Measurements from ENCODE around the gene USB1.
"Not testable (repeated sequence)": the region's sequence is repeated elsewhere in the genome, so short reads cannot be mapped to it uniquely, and the experiment has no call there.

Gene USB1

DNA sequence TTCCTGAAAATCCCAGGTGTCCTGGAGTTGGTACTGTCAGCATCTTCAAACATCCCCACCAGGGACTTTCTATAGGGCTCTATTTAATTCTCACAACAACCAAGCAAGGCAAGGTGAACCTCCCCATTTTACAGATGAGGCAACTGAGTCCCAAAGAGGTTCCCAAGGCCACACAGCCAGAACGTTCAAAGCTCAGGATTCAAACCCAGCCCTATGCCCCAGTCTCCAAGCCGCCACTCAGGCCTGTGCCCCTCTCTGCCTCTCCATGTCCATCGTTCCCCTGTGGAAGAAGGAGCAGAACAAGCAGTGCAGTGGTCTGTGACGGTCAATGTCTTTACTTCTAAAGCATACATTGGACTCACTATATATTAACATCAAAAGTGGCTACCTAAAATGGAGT lies 6.8 kb upstream of the USB1 start:
- DNase-seq (ENCODE audit: low read depth, low spot score), result no peak

DNA sequence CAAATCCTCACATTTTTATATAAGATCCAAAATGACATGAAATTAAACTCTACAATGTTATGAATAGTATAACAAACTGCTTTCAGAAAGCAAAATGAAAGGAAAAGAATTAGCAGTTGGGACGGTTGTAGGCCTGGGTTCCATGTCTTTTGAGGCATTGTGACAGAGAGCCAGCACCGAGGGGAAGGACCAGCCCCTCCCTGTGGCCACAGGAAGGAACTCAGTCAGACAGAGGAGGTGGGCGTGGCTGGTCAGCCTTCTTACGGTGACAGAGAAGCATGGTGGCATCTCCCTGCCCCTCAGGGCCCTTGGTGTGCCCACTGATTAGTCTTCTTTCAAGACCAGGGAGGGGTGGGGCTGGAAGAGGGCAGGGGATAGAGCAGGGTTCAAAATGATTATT lies 6.4 kb upstream of the USB1 start:
- no peak for DNase-seq (ENCODE audit: low read depth, low spot score)

DNA sequence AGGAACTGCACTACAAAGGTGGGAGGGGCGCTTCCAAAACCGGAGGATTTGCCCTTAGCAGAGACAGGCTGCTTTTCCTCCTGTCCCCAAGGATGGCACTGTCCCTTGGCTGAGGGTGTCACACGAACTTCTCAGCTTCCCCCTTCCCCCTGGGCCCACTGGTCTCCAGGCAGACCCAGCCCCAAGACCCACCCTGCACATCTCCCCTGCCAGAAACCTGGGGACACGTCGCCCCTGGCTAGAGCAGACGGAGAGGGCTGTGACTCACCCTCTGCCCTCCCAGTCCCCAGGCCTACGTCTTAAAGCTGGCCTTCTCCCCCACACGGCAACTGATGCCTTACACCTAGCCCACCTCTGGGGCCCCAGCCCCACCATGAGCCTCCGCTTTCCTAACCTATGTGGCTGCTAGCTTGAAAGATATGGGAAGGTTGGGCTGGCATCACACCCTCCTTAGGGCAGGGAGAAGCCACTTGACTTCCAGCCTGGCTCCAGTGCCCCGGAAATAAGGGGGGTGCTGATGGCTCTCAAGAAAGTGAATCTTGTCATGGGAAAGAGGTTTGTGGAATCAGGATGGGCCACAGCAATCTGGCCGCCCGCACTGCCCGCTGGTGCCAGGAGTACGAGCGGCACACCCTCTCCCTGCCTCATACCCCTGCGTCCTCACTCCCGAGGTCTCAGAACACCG lies 5.3 kb upstream of the USB1 start:
- DNase-seq (ENCODE audit: low read depth, low spot score), result no peak

DNA sequence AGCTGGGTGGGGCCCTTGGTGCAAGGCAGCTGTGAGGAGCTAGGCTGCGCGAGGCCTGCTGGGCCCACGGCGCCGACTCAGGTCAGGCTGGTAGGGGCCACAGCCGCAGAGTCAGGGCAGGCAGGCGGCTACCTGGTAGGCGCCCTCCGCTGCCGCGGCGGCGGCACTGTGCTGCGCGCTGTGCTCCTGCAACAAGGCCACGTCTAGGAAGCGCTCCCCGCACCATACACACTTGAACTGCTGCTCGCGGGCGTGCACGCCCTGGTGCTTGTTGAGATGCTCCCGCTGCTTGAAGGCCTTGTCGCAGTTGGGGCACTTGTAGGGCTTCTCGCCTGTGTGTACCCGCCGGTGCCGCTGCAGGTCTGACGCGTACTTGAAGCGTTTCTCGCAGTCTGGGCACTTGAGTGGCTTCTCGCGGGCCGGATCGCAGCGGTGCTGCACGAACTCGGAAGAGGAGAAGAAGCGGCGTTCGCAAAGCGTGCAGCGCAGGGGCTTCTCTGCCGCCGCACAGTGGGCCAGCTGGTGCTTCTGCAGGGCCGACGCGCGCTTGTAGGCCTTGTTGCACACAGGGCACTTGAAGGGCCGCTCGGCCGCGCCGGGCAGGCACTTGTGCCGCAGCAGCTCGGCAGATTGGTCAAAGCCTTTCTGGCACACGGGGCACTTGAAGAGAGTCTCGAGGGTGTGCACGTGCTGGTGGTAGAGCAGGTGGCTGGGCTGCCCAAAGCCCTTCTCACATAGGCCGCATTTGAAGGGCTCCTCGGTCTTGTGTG lies 4.6 kb upstream of the USB1 start:
- no peak for DNase-seq (ENCODE audit: low read depth, low spot score)

DNA sequence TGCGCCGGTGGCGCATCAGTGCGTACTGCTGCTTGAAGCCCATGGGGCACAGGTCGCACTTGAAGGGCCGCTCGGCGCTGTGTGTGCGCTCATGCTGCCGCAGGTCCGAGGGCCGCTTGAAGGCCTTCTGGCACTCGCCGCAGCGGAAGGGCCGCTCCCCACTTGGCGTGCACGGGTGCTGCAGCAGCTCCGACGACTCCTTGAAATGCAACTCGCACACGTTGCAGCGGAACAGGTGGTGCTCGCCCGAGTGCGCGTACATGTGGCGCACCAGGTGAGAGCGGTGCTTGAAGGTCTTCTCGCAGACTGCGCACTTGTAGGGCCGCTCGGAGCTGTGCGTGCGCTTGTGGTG lies 4.1 kb upstream of the USB1 start:
- DNase-seq (ENCODE audit: low read depth, low spot score), result no peak

DNA sequence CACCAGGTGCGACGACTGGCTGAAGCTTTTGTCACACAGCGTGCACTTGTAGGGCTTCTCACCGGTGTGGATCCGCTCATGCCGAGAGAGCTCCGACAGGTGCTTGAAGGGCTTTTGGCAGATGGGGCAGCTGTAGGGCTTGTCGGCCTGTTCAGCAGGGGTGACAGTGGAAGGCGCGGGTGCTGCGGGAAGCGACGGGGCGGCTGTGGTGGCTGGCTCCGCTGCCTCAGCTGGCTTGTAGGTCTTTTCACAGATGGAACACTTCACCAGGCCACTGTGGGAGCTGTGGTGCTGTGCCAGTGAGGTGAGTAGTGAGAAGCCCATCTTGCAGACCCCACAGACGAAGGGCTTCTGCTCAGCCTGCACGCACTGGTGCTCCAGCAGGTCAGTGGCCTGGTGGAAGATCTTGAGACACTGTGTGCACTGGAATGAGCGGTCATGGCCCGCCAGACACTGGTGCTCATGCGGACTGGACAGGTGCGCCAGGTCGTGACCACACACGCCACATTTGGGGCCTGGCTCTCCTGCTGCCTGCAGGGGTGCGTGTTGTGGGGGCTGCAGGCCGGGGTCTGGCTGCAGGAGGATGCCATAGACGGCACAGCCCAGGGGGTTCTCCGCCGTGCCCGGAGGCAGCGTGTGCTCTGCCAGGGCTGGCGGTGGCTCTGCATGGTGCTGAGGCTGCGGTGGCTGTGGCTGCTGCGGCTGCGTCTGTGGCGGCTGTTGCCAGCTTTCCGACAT lies 3.5 kb upstream of the USB1 start:
- DNase-seq (ENCODE audit: low read depth, low spot score), result no peak

DNA sequence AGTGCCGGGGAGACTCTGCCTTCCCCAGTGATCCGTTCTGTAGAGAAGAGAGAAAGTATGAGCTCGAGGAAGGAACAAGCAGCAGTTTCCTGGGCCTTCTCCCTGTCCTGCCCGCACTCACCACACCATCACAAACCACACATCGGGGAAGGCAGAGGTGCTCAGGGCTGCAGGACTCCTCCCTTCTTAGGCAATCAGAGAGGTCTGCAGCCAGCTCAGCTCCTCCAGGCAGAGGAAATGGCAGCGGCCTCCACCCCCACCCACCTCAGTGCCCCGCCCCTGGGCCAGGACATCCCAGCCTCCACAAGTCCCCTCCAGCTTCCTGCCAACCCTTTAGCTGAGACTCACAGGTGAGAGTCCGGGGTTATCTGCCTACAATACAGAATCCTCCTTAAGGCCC lies 2.7 kb upstream of the USB1 start:
- no peak for DNase-seq (ENCODE audit: low read depth, low spot score)

DNA sequence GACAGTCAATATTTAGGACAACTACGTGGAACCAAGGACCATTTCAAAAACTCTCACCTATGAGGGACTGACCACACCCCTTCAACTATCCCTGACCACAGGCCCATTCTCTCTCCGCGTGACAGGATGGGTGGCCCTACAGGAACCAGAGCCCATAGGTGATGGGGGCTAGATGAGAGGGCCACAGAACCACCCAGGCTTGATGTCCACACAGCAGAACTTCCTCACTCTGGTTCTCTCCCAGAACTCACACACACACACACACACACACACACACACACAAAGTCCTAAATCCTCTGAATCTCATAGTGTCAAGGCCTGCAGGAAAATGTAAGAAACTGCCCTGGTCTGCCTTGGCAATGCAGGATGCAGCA lies 2.2 kb upstream of the USB1 start:
- no peak for DNase-seq (ENCODE audit: low read depth, low spot score)

DNA sequence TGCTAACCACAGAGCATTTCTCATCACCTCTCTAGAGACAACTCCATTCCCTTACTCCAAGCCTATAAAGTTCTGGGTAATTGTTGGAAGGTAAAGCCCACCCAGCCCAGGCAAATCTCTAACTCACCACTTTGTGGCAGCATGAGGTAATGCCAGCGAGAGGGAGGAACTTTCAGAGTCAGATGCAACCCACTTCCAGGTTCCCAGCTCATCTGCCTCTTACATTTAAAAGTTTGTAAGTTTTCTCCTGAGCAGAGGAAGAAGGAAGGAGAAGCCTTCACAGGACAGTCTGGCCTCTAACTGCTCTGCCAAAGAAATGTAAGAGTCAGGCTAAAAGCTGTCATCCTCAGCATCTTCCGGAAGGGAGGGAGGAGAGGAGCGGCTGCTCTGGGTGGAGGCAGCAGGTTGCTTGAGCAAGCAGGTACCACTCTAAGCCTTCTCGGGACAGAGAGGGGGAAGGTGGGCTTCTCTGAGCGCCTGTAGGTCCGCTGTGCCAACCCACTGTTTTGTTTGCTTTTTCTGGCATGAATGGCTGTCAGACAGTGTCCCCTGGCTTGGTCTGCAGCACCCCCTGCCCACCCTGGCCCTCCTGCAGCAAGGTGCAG lies 1.7 kb upstream of the USB1 start:
- no peak for DNase-seq (ENCODE audit: low read depth, low spot score)

DNA sequence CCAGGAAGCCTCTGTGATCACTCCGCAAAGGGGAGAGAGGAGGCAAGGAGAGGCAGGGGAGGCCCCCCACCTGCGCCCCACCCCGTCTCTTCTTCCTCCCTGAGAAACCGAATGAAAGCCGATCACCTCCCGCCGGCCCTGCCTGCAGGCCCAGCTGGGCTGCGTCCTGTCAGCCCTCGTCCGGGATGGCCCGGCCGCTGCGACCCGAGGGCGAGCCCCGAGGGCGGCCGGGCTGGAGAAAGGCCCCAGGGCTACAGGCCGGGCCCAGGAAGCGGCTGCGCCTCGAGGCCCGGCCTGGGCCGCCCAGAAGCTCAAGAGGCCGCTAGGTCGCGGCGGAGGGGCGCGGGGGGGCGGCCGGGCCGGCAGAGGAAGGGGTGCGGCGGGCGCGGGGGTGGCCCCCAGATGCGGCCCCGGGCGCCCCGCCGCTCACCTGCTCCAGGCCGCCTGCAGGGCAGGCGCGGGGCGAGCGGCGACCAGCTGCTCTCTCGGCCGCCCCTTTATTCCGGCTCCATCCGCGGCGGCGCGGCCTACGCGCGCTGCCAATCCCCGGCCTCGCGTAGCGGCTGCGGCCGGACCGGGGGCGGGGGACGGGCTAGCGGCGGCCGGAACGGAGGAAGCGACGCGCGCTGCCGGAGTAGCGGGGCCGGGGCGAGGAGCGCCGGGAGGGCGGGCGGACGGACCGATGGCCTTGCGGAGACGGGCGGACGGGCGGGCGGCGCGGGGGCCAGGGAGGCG lies 1.1 kb upstream of the USB1 start, which contains the start of gene ZNF319:
TSS of gene ZNF319 (minus strand) at position 702 of the 735 bp plus-strand sequence. CDS start 2,407 bp downstream, outside the sequence.
- no peak for DNase-seq (ENCODE audit: low read depth, low spot score)

DNA sequence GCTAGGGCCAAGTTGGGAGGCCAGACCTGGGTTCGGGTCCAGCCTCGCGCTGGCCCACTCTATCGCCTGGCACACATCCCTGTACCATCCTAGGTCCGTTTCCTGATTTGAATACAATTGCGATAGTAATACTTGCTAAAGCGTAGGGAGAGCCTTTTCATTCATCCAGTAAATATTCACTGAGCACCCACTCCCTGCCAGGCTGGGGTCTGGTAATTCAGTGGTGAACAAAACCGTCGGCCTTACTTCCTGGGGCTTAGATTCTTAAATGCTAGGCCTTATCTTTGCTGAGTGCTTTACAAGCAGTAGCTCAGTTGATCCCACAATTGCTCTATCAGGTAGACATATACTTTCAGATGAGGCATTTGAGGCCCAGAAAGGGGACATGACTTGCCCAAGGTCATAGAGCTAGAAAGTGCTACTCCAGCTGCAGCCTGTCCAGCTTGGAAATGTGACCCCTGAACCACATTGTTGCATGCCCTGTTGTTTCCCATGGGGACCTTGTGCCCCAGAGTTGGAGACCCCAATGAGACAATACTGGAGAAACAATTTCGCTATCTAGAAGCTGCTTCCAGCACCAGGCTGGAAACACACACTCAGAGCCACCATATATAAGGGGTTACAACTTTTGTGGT lies 691 bp downstream of the USB1 start:
- DNase-seq (ENCODE audit: low read depth, low spot score), result no peak

DNA sequence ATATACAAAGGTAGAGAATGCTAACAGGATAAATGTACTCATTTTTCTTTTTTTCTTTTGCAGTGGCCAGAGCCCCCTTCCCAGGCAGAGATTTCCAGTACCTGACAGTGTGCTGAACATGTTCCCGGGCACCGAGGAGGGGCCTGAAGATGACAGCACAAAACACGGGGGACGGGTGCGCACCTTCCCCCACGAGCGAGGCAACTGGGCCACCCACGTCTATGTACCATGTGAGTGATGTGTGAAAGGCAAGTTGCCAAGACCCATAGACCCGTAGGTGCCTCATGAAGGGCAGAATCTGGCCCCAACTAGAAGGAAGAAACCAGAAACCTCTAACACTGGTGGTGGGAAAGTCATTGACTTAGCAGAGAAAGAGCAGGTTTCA lies 1.2 kb downstream of the USB1 start:
- DNase-seq (ENCODE audit: low read depth, low spot score), result no peak

DNA sequence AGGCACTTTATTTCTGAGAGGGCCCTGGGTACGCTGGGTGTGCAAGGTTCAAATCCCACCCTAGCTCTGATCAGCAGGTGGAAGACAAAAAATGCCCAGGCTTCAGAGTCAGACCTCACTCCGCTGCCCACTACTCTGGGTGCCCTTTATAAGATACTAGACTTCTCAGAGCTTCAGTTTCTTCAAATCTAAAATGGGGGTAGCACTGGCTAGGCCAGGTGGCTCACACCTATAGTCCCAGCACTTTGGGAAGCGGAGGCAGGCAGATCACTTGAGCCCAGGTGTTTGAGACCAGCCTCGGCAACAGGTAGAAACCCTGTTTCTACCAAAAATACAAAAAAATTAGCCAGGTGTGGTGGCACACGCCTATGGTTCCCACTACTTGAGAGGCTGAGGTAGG lies 1.7 kb downstream of the USB1 start:
- no peak for DNase-seq (ENCODE audit: low read depth, low spot score)

DNA sequence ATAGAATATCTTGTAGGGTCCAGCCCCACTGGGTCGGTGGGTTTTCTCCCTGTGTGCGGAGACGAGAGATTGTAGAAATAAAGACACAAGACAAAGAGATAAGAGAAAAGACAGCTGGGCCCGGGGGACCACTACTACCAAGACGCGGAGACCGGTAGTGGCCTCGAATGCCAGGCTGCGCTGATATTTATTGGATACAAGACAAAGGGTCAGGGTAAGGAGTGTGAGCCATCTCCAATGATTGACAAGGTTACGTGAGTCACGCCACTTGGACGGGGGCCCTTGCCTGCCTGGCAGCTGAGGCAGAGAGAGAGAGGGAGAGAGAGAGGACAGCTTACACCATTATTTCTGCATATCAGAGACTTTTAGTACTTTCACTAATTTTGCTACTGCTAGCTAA lies 3.5 kb downstream of the USB1 start:
- DNase-seq (ENCODE audit: low read depth, low spot score), result not testable (repeated sequence)

DNA sequence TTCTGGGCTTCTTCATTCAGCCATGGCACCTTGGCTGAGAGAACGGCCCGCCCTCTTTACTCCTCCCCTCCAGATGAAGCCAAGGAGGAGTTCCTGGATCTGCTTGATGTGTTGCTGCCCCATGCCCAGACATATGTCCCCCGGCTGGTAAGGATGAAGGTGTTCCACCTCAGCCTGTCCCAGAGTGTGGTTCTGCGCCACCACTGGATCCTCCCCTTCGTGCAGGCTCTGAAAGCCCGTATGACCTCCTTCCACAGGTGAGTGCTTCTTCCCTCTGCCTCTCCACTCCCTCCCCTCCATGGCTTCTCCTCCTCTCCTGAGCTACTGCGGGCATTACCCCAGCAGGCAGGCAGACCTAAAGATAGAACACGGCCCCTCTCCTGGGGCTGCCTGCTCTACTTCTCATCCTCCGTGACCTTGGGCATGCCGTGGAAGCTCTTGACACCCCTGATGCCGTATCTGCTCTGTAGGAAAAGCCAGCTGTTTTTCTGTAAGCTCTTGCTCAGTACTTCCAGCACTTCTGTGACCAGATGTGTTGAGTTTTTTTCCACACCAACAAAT lies 8.7 kb downstream of the USB1 start:
- no peak for DNase-seq (ENCODE audit: low read depth, low spot score)

DNA sequence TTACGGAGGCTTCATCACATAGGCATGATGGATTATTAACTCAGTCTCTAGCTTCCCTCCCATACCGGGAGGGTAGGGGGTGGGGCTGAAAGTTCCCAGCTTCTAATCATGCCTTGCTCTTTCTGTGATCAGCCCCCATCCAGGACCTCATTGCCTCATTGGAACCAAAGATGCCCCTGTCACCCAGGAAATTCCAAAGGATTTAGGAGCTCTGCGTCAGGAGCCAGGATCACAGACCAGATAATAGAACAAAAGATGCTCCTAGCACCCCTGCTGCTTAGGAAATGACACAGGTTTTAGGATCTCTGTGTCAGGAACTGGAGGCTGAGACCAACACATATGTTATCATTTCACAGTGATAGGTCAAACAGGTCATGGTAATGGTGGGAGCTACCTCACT lies 9.7 kb downstream of the USB1 start:
- no peak for DNase-seq (ENCODE audit: low read depth, low spot score)

DNA sequence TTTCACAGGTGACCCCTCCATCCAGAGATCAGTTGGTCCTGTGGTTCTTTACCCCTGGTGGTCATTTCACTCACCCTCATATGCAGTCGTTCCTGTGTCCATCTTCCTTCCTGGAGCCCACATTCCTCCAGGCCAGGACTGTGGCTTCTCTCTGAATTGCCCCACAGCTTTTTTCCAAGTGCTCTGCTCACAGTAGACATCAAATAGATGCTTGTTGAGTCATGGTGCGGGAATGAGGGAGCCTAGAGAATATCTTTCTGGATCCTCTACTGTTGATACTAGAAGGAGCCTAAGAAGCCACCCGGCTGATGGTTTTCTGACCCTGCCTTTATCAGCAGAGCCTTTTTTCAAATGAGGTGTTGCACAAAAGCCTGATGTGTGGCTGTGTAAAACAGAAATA lies 10.4 kb downstream of the USB1 start:
- DNase-seq (ENCODE audit: low read depth, low spot score), result no peak

DNA sequence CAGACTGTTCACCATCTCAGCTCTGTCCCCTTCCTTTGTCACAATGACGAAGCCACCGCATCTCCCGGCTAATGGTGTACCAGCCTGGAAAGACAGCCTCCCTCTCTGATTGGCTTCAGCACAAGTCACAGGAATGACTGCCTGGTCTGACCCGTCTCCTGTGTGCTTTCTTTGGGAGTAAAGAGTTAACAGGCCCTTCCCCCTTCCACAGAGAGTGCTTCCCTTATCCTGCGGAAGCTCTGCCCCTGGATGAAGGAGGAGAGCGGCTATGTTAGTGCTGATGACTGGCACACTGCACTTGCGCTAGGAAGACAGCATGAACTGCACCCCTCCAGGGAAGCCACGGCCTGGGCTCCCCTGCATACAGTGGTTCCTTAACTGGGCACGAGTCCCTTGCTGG lies 11.3 kb downstream of the USB1 start:
- no peak for DNase-seq (ENCODE audit: low read depth, low spot score)

DNA sequence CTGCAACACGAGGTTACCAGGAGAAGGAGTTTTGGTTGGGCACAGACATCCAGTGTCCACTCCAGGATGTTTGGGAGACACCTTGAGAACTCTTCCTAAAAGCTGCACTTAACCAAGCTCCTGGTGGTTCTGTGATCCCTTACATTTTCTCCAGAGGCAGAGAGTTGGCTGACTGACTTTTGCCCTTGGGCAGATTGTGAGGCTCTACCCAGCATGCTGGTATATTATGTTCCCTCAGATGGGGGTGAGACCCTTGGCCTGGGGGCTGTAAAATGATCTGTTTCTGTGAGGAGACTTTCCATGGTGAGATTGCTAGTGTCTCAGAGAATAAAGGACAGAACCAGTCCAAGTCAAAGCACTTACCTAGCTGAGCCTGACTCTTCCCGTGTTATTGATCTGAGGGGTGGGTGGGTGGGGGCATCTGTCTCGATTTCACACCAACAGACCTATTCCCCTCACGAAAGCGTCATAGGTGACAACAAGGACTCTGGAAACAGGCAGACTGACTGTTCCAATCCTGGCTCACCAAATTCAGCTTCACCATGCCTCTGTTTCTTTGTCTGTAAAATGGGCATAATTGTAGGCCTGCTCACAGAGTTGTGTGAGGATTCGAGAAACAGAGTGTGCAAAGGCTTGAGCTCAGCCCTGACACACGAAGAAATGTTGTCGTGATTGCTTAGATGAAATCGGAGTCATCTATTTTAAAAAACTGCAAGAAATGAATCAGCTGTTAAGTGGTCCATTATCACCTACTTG lies 12.2 kb downstream of the USB1 start:
- no peak for DNase-seq (ENCODE audit: low read depth, low spot score)

DNA sequence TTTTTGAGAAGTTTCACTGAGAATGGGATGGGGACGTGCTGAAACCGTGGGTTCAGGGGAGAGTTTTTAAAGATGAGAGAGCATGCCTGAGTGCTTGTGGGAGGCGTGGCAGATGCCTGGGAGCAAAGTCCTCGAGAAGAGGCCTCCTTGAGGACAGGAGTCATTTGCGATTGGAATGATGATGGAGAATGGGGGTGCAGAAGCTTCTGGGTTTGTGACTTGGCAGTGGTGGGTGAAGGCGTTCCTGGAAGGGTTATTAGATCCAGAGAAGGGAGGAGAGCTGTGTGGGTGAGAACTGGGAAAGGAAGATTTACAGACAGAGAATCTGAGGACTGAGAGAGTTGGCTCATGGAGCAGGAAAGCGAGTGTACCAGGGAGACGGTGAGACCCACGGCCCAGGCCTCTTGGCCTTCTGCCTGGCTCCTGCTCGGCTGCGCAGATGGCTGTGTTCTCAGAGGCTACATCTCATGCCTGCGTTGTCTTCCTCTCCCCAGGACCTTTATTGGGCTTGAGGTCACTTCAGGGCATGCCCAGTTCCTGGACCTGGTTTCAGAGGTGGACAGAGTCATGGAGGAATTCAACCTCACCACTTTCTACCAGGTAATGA lies 15.7 kb downstream of the USB1 start:
- no peak for DNase-seq (ENCODE audit: low read depth, low spot score)
